K562 (cell line): Measurements from ENCODE around the gene MVD.

ENCODE experiments used
- BDP1 ChIP-seq: IDR thresholded peaks from 3 replicates; pipeline ENCODE4 v1.6.1; 2011; ENCODE audit not compliant: insufficient read length, insufficient read depth
- BRF1 ChIP-seq: IDR thresholded peaks from 3 replicates; pipeline ENCODE4 v1.6.1; 2011; ENCODE audit warnings: borderline replicate concordance, mild to moderate bottlenecking; ENCODE audit not compliant: insufficient read length; ENCODE audit errors: extremely low read depth
- CTCF ChIP-seq, 3 experiments: IDR thresholded peaks in 2 of 3; conservative IDR thresholded peaks in 1 of 3; 2 replicates each; pipeline ENCODE4 v1.5.1; 2011 to 2012; ENCODE audit warnings: low read length in 3 of 3, mild to moderate bottlenecking in 3 of 3, control low read depth in 2 of 3, improper control_type of control experiment in 1 of 3, inconsistent platforms in 1 of 3, low read depth in 1 of 3, mixed read lengths in 1 of 3, moderate library complexity in 1 of 3; ENCODE audit not compliant: insufficient read depth in 2 of 3
- HNRNPK ChIP-seq: fragments of 200-400 bp; formaldehyde crosslinking; IDR thresholded peaks from one replicate; pipeline ENCODE4 v1.6.1; 2018; ENCODE audit warnings: mild to moderate bottlenecking, low read depth, low read length; ENCODE audit not compliant: poor library complexity, severe bottlenecking
- MAX ChIP-seq: sonication (generic); formaldehyde crosslinking; IDR thresholded peaks from 2 replicates; pipeline ENCODE4 v1.9.0; 2022; ENCODE audit warnings: mild to moderate bottlenecking, missing genetic modification reagents
- MXI1 ChIP-seq: IDR thresholded peaks from 2 replicates; pipeline ENCODE4 v1.6.1; 2011; ENCODE audit warnings: low read depth, mild to moderate bottlenecking, improper control_type of control experiment, low read length
- NR2C2 ChIP-seq, 2 experiments: fragments of 200-800 bp in 1 of 2; sonication (Bioruptor generic) in 1 of 2; sonication (generic) in 1 of 2; formaldehyde crosslinking in 1 of 2; IDR thresholded peaks; 2 replicates each; pipeline versions ENCODE4 v1.6.1 to v1.8.0; 2016 to 2022; ENCODE audit warnings: mild to moderate bottlenecking in 1 of 2, missing compliant biosample characterization in 1 of 2, missing genetic modification characterization in 1 of 2, missing genetic modification reagents in 1 of 2
- RNF2 ChIP-seq: sonication (generic); IDR thresholded peaks from 2 replicates; pipeline ENCODE4 v1.6.1; 2016
- TRIM28 ChIP-seq: fragments of 450-650 bp; IDR thresholded peaks from 2 replicates; pipeline ENCODE4 v1.6.1; 2017
- ZNF253 ChIP-seq: fragments of 250-450 bp; sonication (Bioruptor Pico); conservative IDR thresholded peaks from 2 replicates; pipeline ENCODE4 v1.6.1; 2021; ENCODE audit warnings: mild to moderate bottlenecking
- ZNF311 ChIP-seq: fragments of 250-450 bp; sonication (Bioruptor Pico); IDR thresholded peaks from 2 replicates; pipeline ENCODE4 v1.4.0; 2020; ENCODE audit warnings: mild to moderate bottlenecking, moderate library complexity
- ZNF518B ChIP-seq: fragments of 250-450 bp; sonication (Bioruptor Pico); IDR thresholded peaks from 2 replicates; pipeline ENCODE4 v1.5.0; 2021; ENCODE audit warnings: mild to moderate bottlenecking, moderate library complexity
- ZNF830 ChIP-seq: fragments of 250-450 bp; sonication (Bioruptor Pico); IDR thresholded peaks from 2 replicates; pipeline ENCODE4 v1.5.0; 2021; ENCODE audit warnings: mild to moderate bottlenecking

GRCh38 chr16:88692861-88693260, 30.0 kb upstream of the MVD start:
- no peak for TF ChIP-seq NR2C2 (CRISPR knock-in tag; IDR thresholded peaks at IDR 0.05)
- no peak for TF ChIP-seq NR2C2 (tag; IDR thresholded peaks at IDR 0.05)
- no peak for TF ChIP-seq MXI1
- TF ChIP-seq TRIM28: no peak
- no peak for TF ChIP-seq ZNF830 (CRISPR knock-in tag)
- no peak for TF ChIP-seq RNF2
- TF ChIP-seq CTCF (IDR thresholded peaks at IDR 0.05 in 2 of 3, conservative IDR thresholded peaks at IDR 0.05 in 1 of 3; ENCODE audit: insufficient read depth in 2 of 3, low read depth in 1 of 3, low read length in 3 of 3): no peak
- no peak for TF ChIP-seq ZNF518B (CRISPR knock-in tag)
- TF ChIP-seq BRF1: no peak
- TF ChIP-seq ZNF253: no peak
- TF ChIP-seq BDP1: no peak
- TF ChIP-seq HNRNPK: no peak
- TF ChIP-seq ZNF311 (CRISPR knock-in tag): no peak
- TF ChIP-seq MAX: no peak
